Measurements from ENCODE around the gene PRAMEF5.
A peak's percentile ranks its signal among the peaks of the same experiment; 100 is the strongest.

- TF ChIP-seq CTCF (IDR thresholded peaks at IDR 0.05) (peak in 1 of 4 experiments; percentile 19), EP300 (IDR thresholded peaks at IDR 0.05) (no peak), POLR2A (IDR thresholded peaks at IDR 0.05) (no peak)
Measured at GRCh38 chr1:13228343-13228781, 25.6 kb upstream of the PRAMEF5 start.

Measured in gastroesophageal sphincter (tissue), 3 donors.